Measurements from ENCODE around the gene SYT5.

The SYT5 gene

GRCh38 chr19:55146705-55147273 is 33.3 kb downstream of the SYT5 start:
- peak; percentile 47 for ATAC-seq
- H3K27me3 Mint-ChIP-seq = peaks cover 76% of the 10 kb centered on the region
- peaks cover under 1% of the 10 kb centered on the region for H3K9me3 Mint-ChIP-seq
- no peak overlapping the region for H3K27ac Mint-ChIP-seq
- no peaks in the 10 kb centered on the region for H3K36me3 Mint-ChIP-seq
- H3K4me3 Mint-ChIP-seq = no peak overlapping the region
- peaks cover 19% of the 10 kb centered on the region for H3K4me1 Mint-ChIP-seq

GRCh38 chr19:55146078-55146704 is 33.9 kb downstream of the SYT5 start:
- Mint-ChIP-seq H3K27me3 (peaks cover 82% of the 10 kb centered on the region), H3K27ac (no peak overlapping the region), H3K4me3 (no peak overlapping the region), H3K4me1 (peaks cover 21% of the 10 kb centered on the region), H3K36me3 (no peaks in the 10 kb centered on the region), H3K9me3 (no peaks in the 10 kb centered on the region)
- ATAC-seq = no peak

DNA sequence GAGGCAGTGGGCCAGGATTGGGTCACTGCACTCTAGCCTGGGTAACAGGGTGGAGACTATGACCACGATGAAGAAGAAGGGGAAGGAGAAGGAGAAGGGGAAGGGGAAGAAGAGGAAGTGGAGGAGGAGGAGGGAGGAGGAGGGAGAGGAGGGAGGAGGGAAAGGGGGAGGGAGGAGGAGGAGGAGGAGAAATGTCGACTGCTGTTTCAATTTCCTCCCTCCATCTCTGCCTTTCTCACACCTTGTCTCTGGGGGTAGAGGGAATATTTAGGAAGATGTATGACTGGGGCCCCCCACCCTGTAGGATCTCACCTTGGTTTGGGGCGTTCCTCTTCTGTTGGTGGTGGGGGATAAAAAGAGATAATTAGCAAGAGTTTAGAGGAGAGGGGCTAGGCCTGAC is 34.9 kb downstream of the SYT5 start:
- H3K27ac Mint-ChIP-seq = no peak overlapping the region
- H3K4me1 Mint-ChIP-seq = peaks cover 25% of the 10 kb centered on the region
- ATAC-seq = no peak
- peaks cover 85% of the 10 kb centered on the region for H3K27me3 Mint-ChIP-seq
- no peaks in the 10 kb centered on the region for H3K9me3 Mint-ChIP-seq
- no peaks in the 10 kb centered on the region for H3K36me3 Mint-ChIP-seq
- H3K4me3 Mint-ChIP-seq = no peak overlapping the region

DNA sequence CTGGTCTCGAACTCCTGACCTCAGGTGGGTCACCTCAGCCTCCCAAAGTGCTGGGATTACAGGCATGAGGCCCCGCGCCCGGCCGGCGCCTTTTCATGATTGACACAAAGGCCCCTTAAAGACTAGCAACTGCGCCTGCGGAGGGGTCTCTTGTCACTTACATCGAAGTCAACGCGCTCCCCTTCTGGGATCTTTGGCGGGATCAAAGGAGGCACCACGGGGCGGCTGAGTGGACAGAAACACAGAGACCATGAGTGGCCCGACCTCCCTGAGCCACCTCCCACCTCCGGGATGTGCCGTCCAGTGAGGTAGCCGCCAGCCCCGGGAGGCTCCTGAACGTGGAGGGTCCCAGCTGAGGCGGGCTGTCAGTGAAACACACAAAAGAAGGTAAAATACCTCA is 38.4 kb downstream of the SYT5 start:
- ATAC-seq = no peak
- Mint-ChIP-seq H3K9me3 (no peaks in the 10 kb centered on the region), H3K4me1 (peaks cover 25% of the 10 kb centered on the region), H3K36me3 (no peaks in the 10 kb centered on the region), H3K27ac (no peak overlapping the region), H3K27me3 (peaks cover 85% of the 10 kb centered on the region), H3K4me3 (no peak overlapping the region)

- H3K27me3 Mint-ChIP-seq = peaks cover 86% of the 10 kb centered on the region
- no peaks in the 10 kb centered on the region for H3K36me3 Mint-ChIP-seq
- H3K4me1 Mint-ChIP-seq = peaks cover 19% of the 10 kb centered on the region
- no peaks in the 10 kb centered on the region for H3K9me3 Mint-ChIP-seq
- no peak overlapping the region for H3K4me3 Mint-ChIP-seq
- no peak for ATAC-seq
- no peak overlapping the region for H3K27ac Mint-ChIP-seq
These were observed 42.2 kb downstream of the SYT5 start for GRCh38 chr19:55137915-55138314.

GRCh38 chr19:55136399-55137102 is 43.5 kb downstream of the SYT5 start:
- H3K9me3 Mint-ChIP-seq = no peaks in the 10 kb centered on the region
- H3K4me3 Mint-ChIP-seq = no peak overlapping the region
- ATAC-seq = no peak
- peaks cover 23% of the 10 kb centered on the region for H3K4me1 Mint-ChIP-seq
- H3K36me3 Mint-ChIP-seq = no peaks in the 10 kb centered on the region
- H3K27ac Mint-ChIP-seq = no peak overlapping the region
- peaks cover 82% of the 10 kb centered on the region for H3K27me3 Mint-ChIP-seq

DNA sequence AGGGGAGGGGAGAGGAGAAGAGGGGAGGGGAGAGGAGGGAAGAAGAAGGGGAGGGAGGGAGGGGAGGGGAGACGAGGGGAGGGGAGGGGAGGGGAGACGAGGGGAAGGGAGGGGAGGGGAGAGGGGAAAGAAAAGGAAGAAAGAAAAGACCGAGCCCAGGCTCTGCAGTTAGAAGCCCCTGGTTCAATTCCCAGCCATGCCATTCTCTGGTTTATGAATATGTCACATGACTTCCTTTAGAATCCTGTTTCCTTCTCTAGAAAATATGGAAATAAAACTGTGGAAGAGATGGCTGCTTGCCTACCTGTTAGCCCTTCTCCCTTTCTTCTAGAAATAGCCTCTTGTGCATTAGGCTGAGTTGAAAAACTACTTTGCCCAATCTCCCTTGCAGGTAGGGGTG is 45.4 kb downstream of the SYT5 start:
- Mint-ChIP-seq H3K4me1 (peaks cover 16% of the 10 kb centered on the region), H3K36me3 (no peaks in the 10 kb centered on the region), H3K27me3 (peaks cover 70% of the 10 kb centered on the region), H3K4me3 (no peak overlapping the region), H3K27ac (no peak overlapping the region), H3K9me3 (no peaks in the 10 kb centered on the region)
- no peak for ATAC-seq

DNA sequence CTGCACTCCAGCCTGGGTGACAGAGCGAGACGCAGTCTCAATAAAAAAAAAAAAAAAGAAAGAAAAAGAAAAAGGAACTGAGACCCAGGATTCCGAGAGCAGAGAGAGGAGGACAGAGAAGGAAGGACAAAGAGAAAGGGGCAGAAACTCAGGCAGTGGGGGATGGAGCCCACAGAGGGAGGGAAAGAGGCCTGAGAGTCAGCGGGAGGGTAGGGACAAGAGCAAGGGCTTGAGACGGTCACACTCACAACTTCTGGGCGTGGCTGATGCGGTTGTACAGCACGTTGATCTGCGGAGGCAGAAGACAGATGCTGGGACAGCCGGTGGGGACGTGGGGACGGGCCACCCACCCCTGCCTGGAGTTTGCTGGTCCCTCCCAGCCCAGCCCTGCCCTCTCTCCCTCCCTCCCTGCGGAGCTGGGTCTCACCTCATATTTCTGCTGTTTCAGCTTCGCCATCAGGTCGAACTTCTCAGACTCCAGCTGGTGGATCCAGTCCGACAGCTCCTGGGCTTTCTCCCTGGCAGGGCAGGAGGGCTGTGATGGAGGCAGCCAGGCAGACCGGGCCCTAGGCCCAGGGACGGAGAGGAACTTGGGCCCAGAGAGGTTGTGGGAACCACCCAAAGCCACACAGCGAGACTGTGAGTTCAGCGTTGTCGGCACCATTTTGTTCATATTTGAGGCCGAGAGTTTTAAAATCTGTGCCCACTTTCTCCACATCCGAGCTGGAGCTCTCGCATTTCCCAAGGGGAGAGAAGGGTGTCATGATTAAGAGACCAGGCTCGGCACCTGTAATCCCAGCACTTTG is 46.2 kb downstream of the SYT5 start:
- Mint-ChIP-seq H3K9me3 (no peaks in the 10 kb centered on the region), H3K27ac (no peak overlapping the region), H3K4me1 (peaks cover 16% of the 10 kb centered on the region), H3K4me3 (peak overlapping the region; percentile 35), H3K27me3 (peaks cover 69% of the 10 kb centered on the region), H3K36me3 (no peaks in the 10 kb centered on the region)
- ATAC-seq = peak; percentile 74

- peaks cover 69% of the 10 kb centered on the region for H3K27me3 Mint-ChIP-seq
- no peak overlapping the region for H3K4me3 Mint-ChIP-seq
- H3K36me3 Mint-ChIP-seq = no peaks in the 10 kb centered on the region
- no peaks in the 10 kb centered on the region for H3K9me3 Mint-ChIP-seq
- no peak for ATAC-seq
- no peak overlapping the region for H3K27ac Mint-ChIP-seq
- peaks cover 16% of the 10 kb centered on the region for H3K4me1 Mint-ChIP-seq
These were observed 47.5 kb downstream of the SYT5 start for GRCh38 chr19:55132453-55133129.

DNA sequence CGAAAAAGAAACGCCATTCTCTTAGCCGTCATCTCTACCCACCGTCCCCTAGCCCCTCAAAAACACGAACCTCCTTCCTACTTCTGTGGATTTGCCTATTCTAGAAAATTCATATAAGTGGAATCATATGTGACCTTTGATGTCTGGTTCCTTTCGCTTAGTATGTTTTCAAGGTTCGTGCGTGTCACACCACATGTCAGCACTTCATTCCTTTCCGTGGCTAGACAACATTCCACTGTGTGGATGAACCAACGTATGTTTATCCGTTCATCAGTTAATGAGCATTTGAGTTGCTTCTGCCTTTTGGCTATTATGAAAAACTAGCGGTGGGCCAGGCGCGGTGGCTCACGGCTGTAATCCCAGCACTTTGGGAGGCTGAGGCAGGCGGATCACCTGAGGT is 48.7 kb downstream of the SYT5 start:
- Mint-ChIP-seq H3K27me3 (peaks cover 69% of the 10 kb centered on the region), H3K27ac (no peak overlapping the region), H3K4me1 (peaks cover 16% of the 10 kb centered on the region), H3K4me3 (no peak overlapping the region), H3K9me3 (no peaks in the 10 kb centered on the region), H3K36me3 (no peaks in the 10 kb centered on the region)
- ATAC-seq = no peak

Measured in stimulated activated memory B cell treated with anti-CD40 and anti-IgM and Interleukin-4, amounts not matched to agents 10 μg/mL and 1 μg/mL and 100 μg/mL, for 72 hours (primary cell).